B cell (primary cell): ENCODE data around the gene SALL1.

Experiments used
- EZH2 ChIP-seq: IDR thresholded peaks from 2 replicates; pipeline ENCODE4 v1.6.1; 2012; ENCODE audit warnings: borderline replicate concordance, low read depth, mild to moderate bottlenecking, moderate library complexity, low read length; ENCODE audit not compliant: insufficient read depth, poor library complexity, severe bottlenecking
- TF ChIP-seq, protein P1 (sequence below): fragments of 200-600 bp; IDR thresholded peaks from one replicate; pipeline ENCODE4 v1.8.0; 2022; ENCODE audit warnings: antibody characterized with exemption, mild to moderate bottlenecking

DNA sequence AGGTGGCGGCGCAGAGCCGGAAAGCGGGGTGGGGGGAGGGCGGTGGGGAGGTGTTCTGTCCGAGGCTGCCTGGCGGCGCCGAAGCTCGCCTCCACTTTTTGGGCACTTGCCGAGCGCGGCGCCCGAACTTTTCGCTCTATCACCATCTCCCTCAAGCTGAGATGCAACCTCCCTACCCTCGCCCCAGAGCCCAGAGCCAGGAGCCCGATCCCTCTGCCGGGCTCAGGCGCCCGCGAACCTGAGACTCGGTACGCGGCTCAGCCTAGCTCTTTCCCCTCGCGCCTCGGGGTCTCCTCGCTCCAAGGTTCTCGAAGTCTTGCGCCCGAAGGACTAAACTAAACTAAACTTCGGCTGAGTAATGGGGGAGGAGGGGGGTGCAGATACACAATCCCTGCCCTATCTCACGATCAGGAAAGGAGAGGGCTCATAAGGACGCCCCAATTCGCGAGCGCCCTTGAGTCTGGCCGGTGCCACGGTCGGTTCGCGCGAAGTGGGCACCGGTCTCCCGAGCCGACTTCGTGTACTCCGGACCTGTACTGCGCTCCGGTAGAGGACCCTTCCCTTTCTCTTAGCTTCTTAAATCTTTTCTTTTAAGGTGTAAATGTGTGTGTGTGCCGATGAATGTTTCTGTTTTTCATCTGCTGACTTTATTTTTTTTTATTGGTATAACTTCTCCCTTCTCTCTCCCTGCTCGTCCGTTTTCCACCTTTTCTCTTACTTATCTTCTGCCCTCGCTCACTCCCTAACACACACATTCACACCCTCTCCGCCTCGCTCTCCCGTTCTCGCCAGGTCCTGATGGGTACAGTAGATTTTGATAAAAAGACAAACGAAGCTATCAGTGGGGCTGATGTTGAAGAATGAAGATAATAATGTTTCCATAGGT lies 1.9 kb upstream of the SALL1 start:
- TF ChIP-seq, protein P1, sequence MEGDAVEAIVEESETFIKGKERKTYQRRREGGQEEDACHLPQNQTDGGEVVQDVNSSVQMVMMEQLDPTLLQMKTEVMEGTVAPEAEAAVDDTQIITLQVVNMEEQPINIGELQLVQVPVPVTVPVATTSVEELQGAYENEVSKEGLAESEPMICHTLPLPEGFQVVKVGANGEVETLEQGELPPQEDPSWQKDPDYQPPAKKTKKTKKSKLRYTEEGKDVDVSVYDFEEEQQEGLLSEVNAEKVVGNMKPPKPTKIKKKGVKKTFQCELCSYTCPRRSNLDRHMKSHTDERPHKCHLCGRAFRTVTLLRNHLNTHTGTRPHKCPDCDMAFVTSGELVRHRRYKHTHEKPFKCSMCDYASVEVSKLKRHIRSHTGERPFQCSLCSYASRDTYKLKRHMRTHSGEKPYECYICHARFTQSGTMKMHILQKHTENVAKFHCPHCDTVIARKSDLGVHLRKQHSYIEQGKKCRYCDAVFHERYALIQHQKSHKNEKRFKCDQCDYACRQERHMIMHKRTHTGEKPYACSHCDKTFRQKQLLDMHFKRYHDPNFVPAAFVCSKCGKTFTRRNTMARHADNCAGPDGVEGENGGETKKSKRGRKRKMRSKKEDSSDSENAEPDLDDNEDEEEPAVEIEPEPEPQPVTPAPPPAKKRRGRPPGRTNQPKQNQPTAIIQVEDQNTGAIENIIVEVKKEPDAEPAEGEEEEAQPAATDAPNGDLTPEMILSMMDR: no peak
- TF ChIP-seq EZH2: no peak
